HCT116 (cell line): ENCODE results near the gene C17orf100.

Experiments used
- EZH2 ChIP-seq: fragments of 200-600 bp; sonication (generic); IDR thresholded peaks from 2 replicates; pipeline ENCODE4 v1.6.1; 2017; ENCODE audit warnings: antibody characterized with exemption, mixed run types
- MAX ChIP-seq: IDR thresholded peaks from 2 replicates; pipeline ENCODE4 v1.6.1; 2012
- POLR2A ChIP-seq: IDR thresholded peaks from 2 replicates; pipeline ENCODE4 v1.7.0; 2011; ENCODE audit warnings: borderline replicate concordance; ENCODE audit not compliant: insufficient read depth, insufficient read length; ENCODE audit errors: extremely low read depth
- POLR2AphosphoS5 ChIP-seq: IDR thresholded peaks from 2 replicates; pipeline ENCODE4 v1.6.1; 2011; ENCODE audit warnings: mild to moderate bottlenecking, low read depth, low read length, moderate library complexity
- RAD21 ChIP-seq: IDR thresholded peaks from 2 replicates; pipeline ENCODE4 v1.6.1; 2012; ENCODE audit warnings: low read depth, mild to moderate bottlenecking
- SIN3A ChIP-seq: IDR thresholded peaks from 2 replicates; pipeline ENCODE4 v1.6.1; 2012; ENCODE audit warnings: low read depth
- YY1 ChIP-seq: IDR thresholded peaks from 2 replicates; pipeline ENCODE4 v1.6.1; 2011; ENCODE audit warnings: low read length, low read depth, moderate library complexity, mild to moderate bottlenecking; ENCODE audit not compliant: insufficient replicate concordance; ENCODE audit errors: extremely low read depth
- ZNF274 ChIP-seq: fragments of 200-500 bp; sonication (Bioruptor generic); IDR thresholded peaks from 2 replicates; pipeline ENCODE4 v1.6.1; 2014; ENCODE audit warnings: mild to moderate bottlenecking, low read depth, low read length, inconsistent platforms
- TF ChIP-seq, protein P1 (sequence below): IDR thresholded peaks from 2 replicates; pipeline ENCODE4 v1.6.1; 2011; ENCODE audit warnings: mild to moderate bottlenecking, low read length, moderate library complexity; ENCODE audit not compliant: insufficient replicate concordance; ENCODE audit errors: extremely low read depth
- TF ChIP-seq, protein P2 (sequence below), 3 experiments: fragments of 200-600 bp in 1 of 3; sonication (generic) in 1 of 3; IDR thresholded peaks in 2 of 3; conservative IDR thresholded peaks in 1 of 3; 2 replicates each; pipeline ENCODE4 v1.5.1; 2012 to 2017; ENCODE audit warnings: low read depth in 2 of 3, low read length in 2 of 3, antibody characterized with exemption in 1 of 3, borderline replicate concordance in 1 of 3, control low read depth in 1 of 3, mild to moderate bottlenecking in 1 of 3, mixed read lengths in 1 of 3, mixed run types in 1 of 3, moderate library complexity in 1 of 3; ENCODE audit not compliant: insufficient read depth in 1 of 3
- TF ChIP-seq, protein P3 (sequence below): IDR thresholded peaks from 2 replicates; pipeline ENCODE4 v1.6.1; 2012; ENCODE audit warnings: low read depth
- TF ChIP-seq, protein P4 (sequence below): IDR thresholded peaks from 2 replicates; pipeline ENCODE4 v1.6.1; 2012

- TF ChIP-seq, protein P1, sequence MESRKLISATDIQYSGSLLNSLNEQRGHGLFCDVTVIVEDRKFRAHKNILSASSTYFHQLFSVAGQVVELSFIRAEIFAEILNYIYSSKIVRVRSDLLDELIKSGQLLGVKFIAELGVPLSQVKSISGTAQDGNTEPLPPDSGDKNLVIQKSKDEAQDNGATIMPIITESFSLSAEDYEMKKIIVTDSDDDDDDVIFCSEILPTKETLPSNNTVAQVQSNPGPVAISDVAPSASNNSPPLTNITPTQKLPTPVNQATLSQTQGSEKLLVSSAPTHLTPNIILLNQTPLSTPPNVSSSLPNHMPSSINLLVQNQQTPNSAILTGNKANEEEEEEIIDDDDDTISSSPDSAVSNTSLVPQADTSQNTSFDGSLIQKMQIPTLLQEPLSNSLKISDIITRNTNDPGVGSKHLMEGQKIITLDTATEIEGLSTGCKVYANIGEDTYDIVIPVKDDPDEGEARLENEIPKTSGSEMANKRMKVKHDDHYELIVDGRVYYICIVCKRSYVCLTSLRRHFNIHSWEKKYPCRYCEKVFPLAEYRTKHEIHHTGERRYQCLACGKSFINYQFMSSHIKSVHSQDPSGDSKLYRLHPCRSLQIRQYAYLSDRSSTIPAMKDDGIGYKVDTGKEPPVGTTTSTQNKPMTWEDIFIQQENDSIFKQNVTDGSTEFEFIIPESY, result no peak
- TF ChIP-seq, protein P2, sequence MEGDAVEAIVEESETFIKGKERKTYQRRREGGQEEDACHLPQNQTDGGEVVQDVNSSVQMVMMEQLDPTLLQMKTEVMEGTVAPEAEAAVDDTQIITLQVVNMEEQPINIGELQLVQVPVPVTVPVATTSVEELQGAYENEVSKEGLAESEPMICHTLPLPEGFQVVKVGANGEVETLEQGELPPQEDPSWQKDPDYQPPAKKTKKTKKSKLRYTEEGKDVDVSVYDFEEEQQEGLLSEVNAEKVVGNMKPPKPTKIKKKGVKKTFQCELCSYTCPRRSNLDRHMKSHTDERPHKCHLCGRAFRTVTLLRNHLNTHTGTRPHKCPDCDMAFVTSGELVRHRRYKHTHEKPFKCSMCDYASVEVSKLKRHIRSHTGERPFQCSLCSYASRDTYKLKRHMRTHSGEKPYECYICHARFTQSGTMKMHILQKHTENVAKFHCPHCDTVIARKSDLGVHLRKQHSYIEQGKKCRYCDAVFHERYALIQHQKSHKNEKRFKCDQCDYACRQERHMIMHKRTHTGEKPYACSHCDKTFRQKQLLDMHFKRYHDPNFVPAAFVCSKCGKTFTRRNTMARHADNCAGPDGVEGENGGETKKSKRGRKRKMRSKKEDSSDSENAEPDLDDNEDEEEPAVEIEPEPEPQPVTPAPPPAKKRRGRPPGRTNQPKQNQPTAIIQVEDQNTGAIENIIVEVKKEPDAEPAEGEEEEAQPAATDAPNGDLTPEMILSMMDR (IDR thresholded peaks at IDR 0.05 in 2 of 3, conservative IDR thresholded peaks at IDR 0.05 in 1 of 3; ENCODE audit: borderline replicate concordance in 1 of 3, insufficient read depth in 1 of 3, low read depth in 2 of 3, low read length in 2 of 3), result no peak
- TF ChIP-seq SIN3A (no peak), EZH2 (no peak), POLR2AphosphoS5 (no peak), YY1 (no peak), POLR2A (no peak), ZNF274 (no peak), RAD21 (no peak), MAX (no peak)
- TF ChIP-seq, protein P3, sequence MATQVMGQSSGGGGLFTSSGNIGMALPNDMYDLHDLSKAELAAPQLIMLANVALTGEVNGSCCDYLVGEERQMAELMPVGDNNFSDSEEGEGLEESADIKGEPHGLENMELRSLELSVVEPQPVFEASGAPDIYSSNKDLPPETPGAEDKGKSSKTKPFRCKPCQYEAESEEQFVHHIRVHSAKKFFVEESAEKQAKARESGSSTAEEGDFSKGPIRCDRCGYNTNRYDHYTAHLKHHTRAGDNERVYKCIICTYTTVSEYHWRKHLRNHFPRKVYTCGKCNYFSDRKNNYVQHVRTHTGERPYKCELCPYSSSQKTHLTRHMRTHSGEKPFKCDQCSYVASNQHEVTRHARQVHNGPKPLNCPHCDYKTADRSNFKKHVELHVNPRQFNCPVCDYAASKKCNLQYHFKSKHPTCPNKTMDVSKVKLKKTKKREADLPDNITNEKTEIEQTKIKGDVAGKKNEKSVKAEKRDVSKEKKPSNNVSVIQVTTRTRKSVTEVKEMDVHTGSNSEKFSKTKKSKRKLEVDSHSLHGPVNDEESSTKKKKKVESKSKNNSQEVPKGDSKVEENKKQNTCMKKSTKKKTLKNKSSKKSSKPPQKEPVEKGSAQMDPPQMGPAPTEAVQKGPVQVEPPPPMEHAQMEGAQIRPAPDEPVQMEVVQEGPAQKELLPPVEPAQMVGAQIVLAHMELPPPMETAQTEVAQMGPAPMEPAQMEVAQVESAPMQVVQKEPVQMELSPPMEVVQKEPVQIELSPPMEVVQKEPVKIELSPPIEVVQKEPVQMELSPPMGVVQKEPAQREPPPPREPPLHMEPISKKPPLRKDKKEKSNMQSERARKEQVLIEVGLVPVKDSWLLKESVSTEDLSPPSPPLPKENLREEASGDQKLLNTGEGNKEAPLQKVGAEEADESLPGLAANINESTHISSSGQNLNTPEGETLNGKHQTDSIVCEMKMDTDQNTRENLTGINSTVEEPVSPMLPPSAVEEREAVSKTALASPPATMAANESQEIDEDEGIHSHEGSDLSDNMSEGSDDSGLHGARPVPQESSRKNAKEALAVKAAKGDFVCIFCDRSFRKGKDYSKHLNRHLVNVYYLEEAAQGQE, result no peak
- TF ChIP-seq, protein P4, sequence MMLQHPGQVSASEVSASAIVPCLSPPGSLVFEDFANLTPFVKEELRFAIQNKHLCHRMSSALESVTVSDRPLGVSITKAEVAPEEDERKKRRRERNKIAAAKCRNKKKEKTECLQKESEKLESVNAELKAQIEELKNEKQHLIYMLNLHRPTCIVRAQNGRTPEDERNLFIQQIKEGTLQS, result no peak
Measured at GRCh38 chr17:6699997-6700947, 48.7 kb downstream of the C17orf100 start.
